ENCODE measurements around the gene CMIP.

DNA sequence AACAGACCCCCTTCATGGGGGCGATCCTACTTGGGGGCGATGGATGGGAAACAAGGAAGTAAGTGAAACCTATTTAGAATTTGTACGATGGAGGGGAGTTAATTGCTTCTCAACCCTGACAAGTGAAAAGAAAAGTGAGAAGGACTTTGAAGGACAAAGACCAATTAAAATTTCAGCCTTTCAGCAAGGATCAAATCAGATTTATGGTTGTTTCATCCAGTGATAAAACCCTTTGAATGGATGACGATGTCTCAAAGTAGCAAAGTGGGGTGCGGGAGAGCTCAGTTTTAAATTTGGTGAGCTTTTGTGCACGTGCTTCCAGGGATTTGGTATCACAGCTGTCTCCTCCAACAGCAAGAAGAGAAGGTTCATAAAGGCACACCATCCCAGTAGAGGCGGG, 51.7 kb downstream of the CMIP start:
- TF ChIP-seq, protein P1, sequence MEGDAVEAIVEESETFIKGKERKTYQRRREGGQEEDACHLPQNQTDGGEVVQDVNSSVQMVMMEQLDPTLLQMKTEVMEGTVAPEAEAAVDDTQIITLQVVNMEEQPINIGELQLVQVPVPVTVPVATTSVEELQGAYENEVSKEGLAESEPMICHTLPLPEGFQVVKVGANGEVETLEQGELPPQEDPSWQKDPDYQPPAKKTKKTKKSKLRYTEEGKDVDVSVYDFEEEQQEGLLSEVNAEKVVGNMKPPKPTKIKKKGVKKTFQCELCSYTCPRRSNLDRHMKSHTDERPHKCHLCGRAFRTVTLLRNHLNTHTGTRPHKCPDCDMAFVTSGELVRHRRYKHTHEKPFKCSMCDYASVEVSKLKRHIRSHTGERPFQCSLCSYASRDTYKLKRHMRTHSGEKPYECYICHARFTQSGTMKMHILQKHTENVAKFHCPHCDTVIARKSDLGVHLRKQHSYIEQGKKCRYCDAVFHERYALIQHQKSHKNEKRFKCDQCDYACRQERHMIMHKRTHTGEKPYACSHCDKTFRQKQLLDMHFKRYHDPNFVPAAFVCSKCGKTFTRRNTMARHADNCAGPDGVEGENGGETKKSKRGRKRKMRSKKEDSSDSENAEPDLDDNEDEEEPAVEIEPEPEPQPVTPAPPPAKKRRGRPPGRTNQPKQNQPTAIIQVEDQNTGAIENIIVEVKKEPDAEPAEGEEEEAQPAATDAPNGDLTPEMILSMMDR (IDR thresholded peaks at IDR 0.05) = no peak
- no peak for TF ChIP-seq POLR2AphosphoS5 (IDR thresholded peaks at IDR 0.05)

Data from prostate gland (tissue), 2 donors.